Right cardiac atrium (tissue), 5 donors: Measurements from ENCODE around the gene GNB5. TPM values are rescaled to one million over a fixed set of nuclear protein-coding genes. Genes with fewer than 3 reads are reported as not detected.

Experiments used
- ATAC-seq, 2 donors: fragments of 200-7000 bp; cut with Tn5 transposase; one replicate each; pipeline versions ENCODE4 v1.8.0 to v1.9.1; 2020; ENCODE audit warnings: moderate library complexity in 2 of 2, mild to moderate bottlenecking in 1 of 2
- DNase-seq, 3 donors: peaks; one replicate each; pipeline ENCODE4 v3.0.0-alpha.2; 2020
- H3K27ac ChIP-seq: one replicate; pipeline ENCODE4 v1.5.1; 2013; ENCODE audit warnings: mild to moderate bottlenecking, low read length, control low read depth, moderate library complexity
- H3K27me3 ChIP-seq: one replicate; pipeline ENCODE4 v1.6.1; 2013; ENCODE audit not compliant: control insufficient read depth, insufficient read depth
- H3K4me1 ChIP-seq: one replicate; pipeline ENCODE4 v1.6.1; 2013; ENCODE audit warnings: low read length; ENCODE audit not compliant: control insufficient read depth, insufficient read depth
- H3K4me3 ChIP-seq: one replicate; pipeline ENCODE4 v1.5.1; 2013; ENCODE audit warnings: low read length, control low read depth
- H3K9me3 ChIP-seq: one replicate; pipeline ENCODE4 v1.6.1; 2013; ENCODE audit warnings: low read length; ENCODE audit not compliant: control insufficient read depth
- WGBS: extraction: QIAGEN DNeasy Blood & Tissue Kit; methylation state at CpG from one replicate; pipeline ENCODE4 v1.1.7; 2013; 5-methylcytosine and 5-hydroxymethylcytosine counted together
- intact Hi-C, 4 donors: fragments of 100-400 bp; cut with DNase I; formaldehyde crosslinking; loops; one replicate each; pipeline versions ENCODE4 v1.11.0 to v1.14.0; 2022 to 2023
- polyA plus RNA-seq: library from polyadenylated mRNA; stranded (reverse); fragments of 200-250 nt; gene quantifications from one replicate; pipeline ENCODE4 v1.2.3, GENCODE V29; 2013
- total RNA-seq, 4 donors: library from RNA; stranded (reverse); fragmentation: NEBNext Ultra II Directional; extraction: Animal tissue kit (Norgen Biotek cat#: 25700); gene quantifications; one replicate each; pipeline ENCODE4 v1.2.1, GENCODE V29; 2021
- donor health status: healthy with polysubstance abuse.
- donor health status: DM: no; HTN: yes; CAD: no.
- donor health status: DM: no; HTN: no; CAD: no.
- donor health status: DM: no; HTN: yes; CAD: no; lungs with severe emphysema.
- donor health status: DM: yes; HTN: yes; CAD: no.

The GNB5 gene
- total and polyA plus RNA-seq, 5 donors, result 19.5 to 50.9 (median 36.3) TPM

DNA sequence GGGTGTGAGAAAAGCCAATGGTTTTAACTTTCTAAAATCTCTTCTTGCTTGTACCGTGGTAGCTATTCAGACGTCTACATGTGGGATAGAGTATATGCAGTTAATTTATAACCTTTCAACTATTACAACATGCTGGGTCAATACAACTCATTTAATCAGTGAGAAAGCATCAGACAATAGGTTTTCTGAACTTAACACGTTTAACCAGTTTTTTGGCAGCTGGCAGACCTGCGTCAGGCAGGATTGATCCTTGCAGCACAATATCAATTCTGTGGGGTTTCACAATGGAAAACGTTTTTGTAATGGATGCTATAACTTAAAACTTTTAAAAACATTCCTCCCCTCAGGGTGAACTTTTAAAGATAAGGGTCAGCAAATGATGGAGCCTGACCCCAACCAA lies 6.5 kb downstream of the GNB5 start:
- 70% methylated on average over 5 of the region's 5 CpGs for WGBS
- Histone ChIP-seq H3K4me1 (peaks cover 2% of the 10 kb centered on the region), H3K27me3 (no peaks in the 10 kb centered on the region), H3K9me3 (no peaks in the 10 kb centered on the region), H3K27ac (peak overlapping the region; percentile 29), H3K4me3 (no peak overlapping the region)
- DNase-seq (no peak), ATAC-seq (no peak)
- intact Hi-C loops, result loop anchor here in 1 of 4 donors (5.0 kb wide), 1 partner anchor 38 kb away; no protein-coding TSS in a partner anchor

DNA sequence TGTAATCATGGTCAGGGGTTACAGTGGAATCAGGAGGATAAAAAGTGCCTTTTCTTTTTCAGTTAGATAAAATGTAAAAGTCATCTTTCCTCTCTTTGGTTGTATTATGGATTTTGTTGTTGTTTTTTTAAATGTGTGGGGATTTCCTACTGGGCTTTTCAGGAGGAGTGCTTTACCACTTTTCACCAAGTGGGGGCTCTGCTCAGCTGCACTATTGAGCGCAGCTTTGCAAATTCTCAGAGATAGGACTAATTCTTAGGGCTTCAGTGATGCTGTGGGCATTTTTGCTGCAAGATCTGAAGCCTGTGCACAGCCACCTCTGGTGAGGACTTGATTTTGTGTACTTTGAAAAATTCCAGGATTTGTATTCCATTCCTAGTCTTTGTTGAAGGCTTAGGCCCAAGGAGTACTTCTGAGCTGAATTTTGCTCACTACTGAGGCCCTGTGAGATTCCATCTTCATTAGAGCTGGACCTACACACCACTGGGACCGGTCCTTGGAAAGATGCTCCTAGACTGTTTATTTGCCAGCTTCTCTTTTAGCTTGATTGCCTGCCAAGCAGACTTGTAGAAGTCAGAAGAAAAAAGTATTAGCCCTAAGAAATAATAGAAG lies 7.5 kb downstream of the GNB5 start:
- peaks cover 2% of the 10 kb centered on the region for H3K4me1 ChIP-seq
- H3K9me3 ChIP-seq, result no peaks in the 10 kb centered on the region
- H3K4me3 ChIP-seq, result no peak overlapping the region
- ATAC-seq (no peak), DNase-seq (peak in 1 of 3 donors; percentile 28)
- no peak overlapping the region for H3K27ac ChIP-seq
- no peaks in the 10 kb centered on the region for H3K27me3 ChIP-seq
- intact Hi-C loops, result no loop called here
- WGBS, result 50% methylated on average over 2 of the region's 2 CpGs

DNA sequence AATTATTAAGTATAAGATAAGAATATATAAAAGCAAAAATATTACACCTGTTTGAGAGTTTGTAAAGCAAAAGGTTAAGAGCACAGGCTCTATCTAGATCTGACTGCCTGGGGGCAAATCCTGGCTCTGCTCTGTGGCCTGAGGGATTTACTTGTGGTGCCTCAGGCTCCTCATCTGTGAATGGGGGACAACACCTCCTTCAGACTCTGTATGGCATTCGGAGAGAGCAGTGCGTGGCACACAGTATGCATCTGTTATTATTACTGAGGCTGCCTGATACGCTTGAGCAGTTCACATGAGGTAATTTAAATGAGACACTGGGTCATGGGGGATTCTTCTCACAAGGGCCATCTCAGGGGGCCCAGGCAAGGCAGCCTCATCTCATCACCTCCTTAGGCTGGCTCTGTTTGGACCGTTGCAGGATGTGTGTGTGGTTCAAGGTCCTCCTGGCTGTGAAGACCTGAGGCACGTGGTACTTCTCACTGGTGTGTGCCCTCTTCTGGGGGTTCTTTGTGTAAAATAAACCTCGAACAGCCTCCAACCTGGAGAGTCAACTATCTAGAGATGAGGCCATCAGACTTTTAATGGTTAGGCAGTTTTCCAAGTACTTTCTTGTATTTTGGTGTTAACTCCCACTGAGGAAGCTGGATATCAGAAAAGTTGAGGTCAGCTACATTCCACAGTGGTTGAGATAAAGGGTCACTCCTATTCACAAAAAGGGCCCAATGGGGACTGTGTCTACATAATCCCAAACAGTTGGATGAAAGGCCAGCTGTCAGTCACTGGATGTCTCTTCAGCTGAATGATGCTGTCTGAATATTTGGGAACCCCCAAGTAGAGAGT lies 9.0 kb downstream of the GNB5 start:
- ATAC-seq (no peak), DNase-seq (no peak)
- intact Hi-C loops, result no loop called here
- H3K9me3 ChIP-seq, result no peaks in the 10 kb centered on the region
- H3K27me3 ChIP-seq, result no peaks in the 10 kb centered on the region
- 82% methylated on average over 6 of the region's 6 CpGs for WGBS
- peaks cover 2% of the 10 kb centered on the region for H3K4me1 ChIP-seq
- no peak overlapping the region for H3K27ac ChIP-seq
- no peak overlapping the region for H3K4me3 ChIP-seq

DNA sequence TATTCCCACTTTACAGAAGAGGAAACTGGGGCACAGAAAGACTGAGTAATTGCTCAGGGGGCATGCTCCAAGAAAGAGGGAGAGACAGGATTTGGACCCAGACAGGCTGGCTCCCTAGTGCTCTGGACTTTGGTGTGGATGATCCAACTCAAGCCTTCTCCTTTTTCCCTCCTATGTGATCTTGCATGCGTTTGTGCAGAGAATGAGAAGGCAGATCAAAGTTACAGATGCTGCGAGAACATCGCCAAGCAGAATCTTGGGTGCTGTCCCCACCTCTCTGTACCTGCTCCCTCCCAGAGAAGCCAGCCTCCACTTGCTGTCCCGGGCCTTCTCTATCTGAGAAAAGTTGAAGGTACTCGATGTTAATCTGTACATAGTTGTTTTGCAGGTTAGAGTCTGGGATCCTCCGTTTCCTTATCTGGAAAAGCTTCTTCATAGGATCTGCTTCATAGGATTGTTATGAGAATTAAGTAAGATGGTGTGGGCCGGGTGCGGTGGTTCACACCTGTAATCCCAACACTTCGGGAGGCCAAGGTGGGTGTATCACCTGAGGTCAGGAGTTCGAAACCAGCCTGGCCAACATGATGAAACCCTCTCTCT lies 10.2 kb downstream of the GNB5 start:
- WGBS, result 84% methylated on average over 10 of the region's 10 CpGs
- no peak overlapping the region for H3K27ac ChIP-seq
- H3K4me3 ChIP-seq, result no peak overlapping the region
- no peaks in the 10 kb centered on the region for H3K27me3 ChIP-seq
- DNase-seq (no peak), ATAC-seq (no peak)
- intact Hi-C loops, result no loop called here
- no peaks in the 10 kb centered on the region for H3K9me3 ChIP-seq
- H3K4me1 ChIP-seq, result peaks cover 2% of the 10 kb centered on the region

DNA sequence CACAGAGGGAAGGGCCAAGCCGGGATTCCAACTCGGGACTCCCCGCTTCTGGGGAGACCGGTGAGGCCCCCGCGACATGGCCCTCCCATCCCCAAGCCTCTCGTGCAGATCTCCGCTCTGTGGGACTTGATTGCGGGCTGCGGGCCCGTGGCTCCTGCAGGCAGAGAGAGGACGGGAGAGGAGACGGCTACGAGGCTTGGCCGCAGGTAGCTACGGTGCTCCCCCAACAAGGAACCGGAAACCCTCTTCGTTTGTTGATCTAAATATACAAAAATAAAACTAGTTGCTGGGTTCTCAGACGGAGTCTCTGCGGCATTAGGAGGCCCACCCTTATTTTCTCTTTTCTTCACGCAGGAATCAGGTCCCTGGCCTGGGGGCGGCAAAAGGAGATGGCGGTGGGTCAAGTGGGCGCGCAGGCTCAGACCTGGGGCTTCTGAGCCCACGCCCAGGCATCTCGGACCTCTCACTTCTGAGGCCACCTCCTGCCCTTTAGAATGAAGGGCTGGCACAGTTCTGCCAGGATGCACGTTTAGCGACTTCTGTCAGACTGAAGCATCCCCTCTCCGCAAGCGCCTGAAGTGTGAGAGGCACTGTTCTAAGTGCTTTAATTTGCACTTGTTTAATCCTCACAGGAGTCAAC lies 10.9 kb downstream of the GNB5 start:
- DNase-seq (peak in 1 of 3 donors; percentile 61), ATAC-seq (peak; percentile 15 to 27)
- Histone ChIP-seq H3K4me3 (peak overlapping the region; percentile 70), H3K4me1 (peaks cover 2% of the 10 kb centered on the region), H3K27ac (peak overlapping the region; percentile 67), H3K9me3 (no peaks in the 10 kb centered on the region), H3K27me3 (no peaks in the 10 kb centered on the region)
- intact Hi-C loops, result no loop called here
- WGBS, result 4% methylated on average over 31 of the region's 31 CpGs

DNA sequence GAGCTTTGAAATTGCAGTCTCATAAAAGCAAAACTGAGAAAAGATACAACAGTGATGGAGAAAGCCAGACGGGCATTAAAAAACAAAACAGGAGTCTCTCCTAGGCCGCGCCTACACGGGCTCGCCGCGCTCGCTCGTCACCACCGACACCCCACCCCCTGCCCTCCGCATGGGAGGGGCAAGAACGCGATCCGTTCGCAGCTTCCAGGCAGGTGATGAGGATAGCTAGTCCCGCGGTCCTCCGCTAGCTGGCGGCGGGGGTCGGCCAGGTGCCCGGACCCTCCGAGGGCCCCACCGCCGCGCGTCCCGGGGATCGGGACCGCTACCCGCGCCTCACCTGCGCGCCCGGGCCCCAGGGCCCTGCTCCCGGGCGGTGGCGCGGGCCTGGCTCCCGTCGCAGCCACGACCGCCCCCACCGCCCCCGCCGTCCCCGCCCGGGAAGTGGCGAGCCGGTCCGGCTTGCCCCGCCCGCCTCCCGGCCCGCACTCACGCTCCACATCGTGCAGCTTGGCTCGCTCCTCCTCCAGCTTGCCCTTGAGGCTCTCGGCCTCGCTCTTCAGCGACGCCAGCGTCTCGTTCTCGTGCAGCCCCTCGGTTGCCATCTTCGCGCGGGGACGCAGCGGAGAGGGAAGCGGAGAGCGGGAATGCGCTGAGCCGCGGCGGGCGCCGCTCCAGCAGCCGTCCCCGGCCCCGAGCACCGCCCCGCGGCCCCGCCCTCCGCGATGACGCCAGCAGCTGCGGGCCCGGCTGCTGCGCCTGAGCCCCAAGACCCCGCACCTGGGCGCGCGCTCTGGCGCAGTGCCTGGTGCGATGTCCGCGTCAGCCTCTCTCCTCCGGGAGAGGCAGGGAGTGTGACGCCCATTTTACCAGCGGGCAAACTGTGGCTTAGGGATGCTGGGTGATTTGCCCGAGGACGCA lies 11.7 kb downstream of the GNB5 start:
- peak; percentile 84 to 94 (median 93) for DNase-seq
- Histone ChIP-seq H3K9me3 (no peaks in the 10 kb centered on the region), H3K4me1 (peaks cover 2% of the 10 kb centered on the region), H3K27ac (peak overlapping the region; percentile 68), H3K4me3 (peak overlapping the region; percentile 70), H3K27me3 (no peaks in the 10 kb centered on the region)
- ATAC-seq, result peak; percentile 92 to 93
- WGBS, result under 1% methylated on average over 105 of the region's 105 CpGs
- intact Hi-C loops, result no loop called here

DNA sequence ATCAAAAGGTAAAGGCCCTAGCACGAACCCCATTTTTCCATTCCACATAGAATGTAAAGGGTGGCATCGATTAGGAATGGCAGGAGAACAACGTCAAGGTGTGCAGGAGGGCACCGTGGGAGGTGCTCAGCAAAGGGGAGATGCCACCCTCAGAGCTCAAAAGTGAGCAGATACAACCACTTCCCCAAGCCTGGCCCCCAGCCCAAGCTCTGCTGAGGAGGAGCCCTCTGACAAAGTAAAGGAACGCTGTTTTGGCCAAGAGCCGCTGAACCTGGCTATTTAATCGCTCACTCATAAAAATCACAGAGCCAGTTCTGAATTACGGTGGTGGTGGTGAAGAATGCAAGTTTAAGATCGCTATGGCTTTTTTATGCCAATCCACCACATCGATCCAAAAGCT lies 12.4 kb downstream of the GNB5 start:
- no peaks in the 10 kb centered on the region for H3K27me3 ChIP-seq
- peak in 2 of 3 donors; percentile 57 to 66 for DNase-seq
- peak overlapping the region; percentile 70 for H3K4me3 ChIP-seq
- no peaks in the 10 kb centered on the region for H3K9me3 ChIP-seq
- peaks cover 2% of the 10 kb centered on the region for H3K4me1 ChIP-seq
- intact Hi-C loops, result no loop called here
- ATAC-seq, result no peak
- 28% methylated on average over 10 of the region's 10 CpGs for WGBS
- H3K27ac ChIP-seq, result no peak overlapping the region

DNA sequence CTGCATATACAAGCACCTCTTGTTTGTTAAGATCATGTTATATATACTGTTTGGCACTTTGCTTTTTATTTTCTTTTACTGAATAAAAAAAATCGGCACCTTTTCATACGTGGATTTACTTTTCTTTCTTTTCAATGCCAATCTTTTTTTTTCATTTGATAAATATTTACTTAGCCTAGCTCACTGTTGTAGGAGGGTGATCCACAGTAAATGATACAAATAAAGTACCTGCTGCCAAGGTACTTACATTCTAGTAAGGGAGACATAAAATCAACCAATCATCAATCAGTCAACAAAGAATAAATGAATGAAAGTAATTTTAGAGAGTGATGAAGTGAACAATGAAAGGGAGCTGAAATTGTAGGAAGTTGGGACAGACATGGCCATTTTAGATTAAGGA lies 18.3 kb downstream of the GNB5 start:
- ATAC-seq (no peak), DNase-seq (no peak)
- WGBS, result 92% methylated on average over 2 of the region's 2 CpGs
- Histone ChIP-seq H3K27me3 (no peaks in the 10 kb centered on the region), H3K9me3 (no peaks in the 10 kb centered on the region), H3K4me1 (no peaks in the 10 kb centered on the region), H3K4me3 (no peak overlapping the region), H3K27ac (no peak overlapping the region)
- intact Hi-C loops, result no loop called here

DNA sequence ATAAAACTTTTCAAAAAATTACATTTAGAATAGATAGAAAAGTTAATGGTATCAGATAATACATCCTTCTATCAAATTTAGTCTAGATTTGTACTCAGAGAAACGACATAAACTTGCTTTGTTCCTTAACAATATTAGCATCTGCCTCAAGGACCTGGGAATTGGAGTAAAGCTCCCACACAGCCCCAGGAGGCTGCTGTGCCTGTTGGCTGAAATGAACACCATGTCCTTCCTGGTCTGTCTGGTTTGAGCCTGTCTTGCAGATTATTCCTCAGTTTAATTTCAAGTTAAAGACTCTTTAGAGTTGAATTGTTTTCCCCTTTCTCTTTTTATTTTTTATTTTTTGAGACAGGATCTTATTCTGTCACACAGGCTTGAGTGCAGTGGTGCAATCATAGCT lies 19.4 kb downstream of the GNB5 start:
- Histone ChIP-seq H3K27ac (no peak overlapping the region), H3K4me1 (no peaks in the 10 kb centered on the region), H3K4me3 (no peak overlapping the region), H3K9me3 (no peaks in the 10 kb centered on the region), H3K27me3 (no peaks in the 10 kb centered on the region)
- DNase-seq (no peak), ATAC-seq (no peak)
- intact Hi-C loops, result no loop called here
- WGBS, result 18% methylated on average over 1 of the region's 1 CpG

DNA sequence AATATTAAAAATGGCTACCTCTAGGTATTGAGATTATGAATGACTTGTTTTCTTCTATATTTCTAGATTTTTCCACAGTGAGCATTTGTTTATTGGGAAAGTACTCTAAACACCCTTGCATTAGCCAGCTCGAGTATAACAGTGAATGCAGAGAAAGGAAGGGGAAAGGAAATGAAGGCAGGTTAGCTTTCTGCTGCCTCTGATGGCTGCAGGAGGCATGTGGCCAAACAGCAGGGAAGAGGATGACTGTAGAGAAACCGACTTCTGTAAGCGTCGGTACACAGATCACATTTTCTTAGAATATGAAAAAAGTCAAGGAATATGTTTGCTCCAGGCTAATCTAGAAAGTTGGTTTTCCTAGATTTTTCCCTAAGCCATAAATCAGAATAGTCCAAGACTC lies 19.8 kb downstream of the GNB5 start:
- Histone ChIP-seq H3K27me3 (no peaks in the 10 kb centered on the region), H3K9me3 (no peaks in the 10 kb centered on the region), H3K27ac (no peak overlapping the region), H3K4me3 (no peak overlapping the region), H3K4me1 (no peaks in the 10 kb centered on the region)
- DNase-seq (no peak), ATAC-seq (no peak)
- 14% methylated on average over 4 of the region's 4 CpGs for WGBS
- intact Hi-C loops, result no loop called here
